OCI-M2 (cell line): ENCODE data around the gene CEP350.

Source experiments
- DNase-seq: peaks from one replicate; lab custom pipeline; 2025; ENCODE audit not compliant: unreplicated experiment; lab: John Stamatoyannopoulos, UW

Gene CEP350

GRCh38 chr1:179954493-179955286, at the start of gene CEP350:
Gene CEP350, plus strand, starts transcription at chr1:179954810. Its CDS starts 31,372 bp downstream, at chr1:179986182.
- DNase-seq, result peak; percentile 76

- no peak for DNase-seq
Observed at GRCh38 chr1:179910934-179911333, 43.7 kb upstream of the CEP350 start.

GRCh38 chr1:179911812-179912211, 42.8 kb upstream of the CEP350 start:
- DNase-seq, result no peak

GRCh38 chr1:179917601-179918429, 36.8 kb upstream of the CEP350 start:
- no peak for DNase-seq

- DNase-seq, result no peak
Observed at GRCh38 chr1:179921472-179921871, 33.1 kb upstream of the CEP350 start.

GRCh38 chr1:179921981-179922872, 32.4 kb upstream of the CEP350 start:
- no peak for DNase-seq

- DNase-seq, result no peak
Observed at GRCh38 chr1:179923029-179923428, 31.6 kb upstream of the CEP350 start.

- DNase-seq, result no peak
Observed at GRCh38 chr1:179924268-179924667, 30.3 kb upstream of the CEP350 start.

GRCh38 chr1:179925302-179925701, 29.3 kb upstream of the CEP350 start:
- no peak for DNase-seq

- DNase-seq, result no peak
Observed at GRCh38 chr1:179925922-179926849, 28.4 kb upstream of the CEP350 start.

- no peak for DNase-seq
Observed at GRCh38 chr1:179926850-179927205, 27.8 kb upstream of the CEP350 start.

- DNase-seq, result no peak
Observed at GRCh38 chr1:179929955-179930798, 24.4 kb upstream of the CEP350 start.

- no peak for DNase-seq
Observed at GRCh38 chr1:179930867-179931266, 23.7 kb upstream of the CEP350 start.

GRCh38 chr1:179933219-179933618, 21.4 kb upstream of the CEP350 start:
- no peak for DNase-seq

- no peak for DNase-seq
Observed at GRCh38 chr1:179935909-179936496, 18.6 kb upstream of the CEP350 start.

GRCh38 chr1:179937668-179938254, 16.8 kb upstream of the CEP350 start:
- DNase-seq, result no peak

GRCh38 chr1:179938752-179939151, 15.9 kb upstream of the CEP350 start:
- DNase-seq, result no peak

- no peak for DNase-seq
Observed at GRCh38 chr1:179939941-179940340, 14.7 kb upstream of the CEP350 start.
